Endothelial cell of umbilical vein (primary cell): Measurements from ENCODE around the gene CDYL. TPM values are rescaled to one million over a fixed set of nuclear protein-coding genes. Genes with fewer than 3 reads are reported as not detected.

Experiments
- BruUV-seq: library from RNA; stranded (reverse); fragments of 400-500 nt; replicated peaks from 2 replicates; lab custom pipeline; 2021; lab: Mats Ljungman, UMichigan
- CTCF ChIA-PET: fragments of 300-600, 350-600 bp; sonication (Branson Sonifier 250); formaldehyde crosslinking; loops from one replicate; lab custom pipeline; 2021; ENCODE audit warnings: antibody characterized with exemption, inconsistent platforms; lab: Charles Lee
- POLR2A ChIA-PET: fragments of 300-600, 350-600 bp; sonication (Branson Sonifier 250); formaldehyde crosslinking; loops from one replicate; lab custom pipeline; 2021; ENCODE audit warnings: antibody characterized with exemption, inconsistent platforms; lab: Charles Lee
- DNase-seq: peaks from one replicate; pipeline ENCODE4 v3.0.0-alpha.2; 2011; ENCODE audit warnings: low read depth, low spot score
- FAIRE-seq: peaks from 2 replicates; lab custom pipeline; 2011; peaks lifted over from hg19 to GRCh38; lab: Jason Lieb, UNC
- H2AFZ ChIP-seq: 2 replicates; pipeline ENCODE4 v1.6.0; 2012; ENCODE audit warnings: low read depth, low read length, control low read depth, inconsistent platforms
- H3K27ac ChIP-seq: 2 replicates; pipeline ENCODE4 v1.5.1; 2011; ENCODE audit warnings: low read depth, mild to moderate bottlenecking, control low read depth, low read length, moderate library complexity; ENCODE audit not compliant: insufficient read depth
- H3K27me3 ChIP-seq, 2 experiments: 2 replicates each; pipeline versions ENCODE4 v1.6.0 to v1.6.1; 2011; ENCODE audit warnings: low read length in 2 of 2, mixed read lengths in 1 of 2; ENCODE audit not compliant: control insufficient read depth in 2 of 2, insufficient read depth in 2 of 2
- H3K36me3 ChIP-seq, 2 experiments: 2 replicates in 1 of 2; 3 replicates in 1 of 2; pipeline ENCODE4 v1.5.1; 2011; ENCODE audit warnings: low read length in 2 of 2, mild to moderate bottlenecking in 1 of 2, moderate library complexity in 1 of 2; ENCODE audit not compliant: control insufficient read depth in 2 of 2, insufficient read depth in 2 of 2; ENCODE audit errors: extremely low read depth in 1 of 2
- H3K4me1 ChIP-seq: 3 replicates; pipeline ENCODE4 v1.5.1; 2011; ENCODE audit warnings: mild to moderate bottlenecking, low read length; ENCODE audit not compliant: control insufficient read depth, insufficient read depth; ENCODE audit errors: extremely low read depth
- H3K4me2 ChIP-seq: 2 replicates; pipeline ENCODE4 v1.6.1; 2011; ENCODE audit warnings: low read length, control low read depth, mixed read lengths; ENCODE audit not compliant: insufficient read depth
- H3K4me3 ChIP-seq, 3 experiments: fragments of 200-600 bp in 1 of 3; sonication (generic), shearing (Covaris generic) in 1 of 3; replicated peaks in 1 of 3; 2 replicates each; pipeline ENCODE4 v1.5.1; 2011 to 2016; ENCODE audit warnings: control low read depth in 3 of 3, low read length in 3 of 3, mild to moderate bottlenecking in 2 of 3, inconsistent platforms in 1 of 3, low read depth in 1 of 3, moderate library complexity in 1 of 3; ENCODE audit not compliant: insufficient read depth in 1 of 3
- H3K79me2 ChIP-seq: 2 replicates; pipeline ENCODE4 v1.6.0; 2012; ENCODE audit warnings: low read length, inconsistent platforms; ENCODE audit not compliant: control insufficient read depth, insufficient read depth
- H3K9ac ChIP-seq: replicated peaks from 2 replicates; pipeline ENCODE3; 2011; ENCODE audit warnings: low read length, control low read depth; ENCODE audit not compliant: insufficient read depth; ENCODE audit errors: extremely low read depth
- H3K9me1 ChIP-seq: replicated peaks from 3 replicates; pipeline ENCODE4 v1.6.0; 2011; ENCODE audit warnings: mild to moderate bottlenecking, low read length; ENCODE audit not compliant: control insufficient read depth, insufficient read depth; ENCODE audit errors: extremely low read depth
- H3K9me3 ChIP-seq: replicated peaks from 2 replicates; pipeline ENCODE4 v1.5.1; 2012; ENCODE audit warnings: low read length, inconsistent platforms; ENCODE audit not compliant: control insufficient read depth, insufficient read depth
- H4K20me1 ChIP-seq: replicated peaks from 2 replicates; pipeline ENCODE3; 2011; ENCODE audit warnings: mild to moderate bottlenecking, low read length; ENCODE audit not compliant: control insufficient read depth, insufficient read depth; ENCODE audit errors: extremely low read depth
- EZH2 ChIP-seq: IDR thresholded peaks from 2 replicates; pipeline ENCODE4 v1.6.1; 2012; ENCODE audit warnings: borderline replicate concordance, low read depth, mild to moderate bottlenecking, moderate library complexity, low read length, inconsistent platforms; ENCODE audit not compliant: severe bottlenecking
- FOS ChIP-seq: IDR thresholded peaks from 2 replicates; pipeline ENCODE4 v1.6.1; 2011; ENCODE audit warnings: mild to moderate bottlenecking, low read length, moderate library complexity, borderline replicate concordance; ENCODE audit not compliant: insufficient read depth
- GATA2 ChIP-seq: IDR thresholded peaks from 2 replicates; pipeline ENCODE4 v1.7.0; 2011; ENCODE audit warnings: low read depth, mild to moderate bottlenecking, moderate library complexity, mixed read lengths, low read length; ENCODE audit not compliant: insufficient read length, insufficient read depth
- JUN ChIP-seq: IDR thresholded peaks from 2 replicates; pipeline ENCODE4 v1.6.1; 2011; ENCODE audit warnings: borderline replicate concordance, low read depth; ENCODE audit not compliant: insufficient read length, insufficient read depth
- MYC ChIP-seq: IDR thresholded peaks from one replicate; pipeline ENCODE4 v1.6.1; 2011; ENCODE audit warnings: mild to moderate bottlenecking, low read depth, low read length
- POLR2A ChIP-seq: IDR thresholded peaks from 2 replicates; pipeline ENCODE4 v1.6.1; 2012; ENCODE audit warnings: low read depth, mild to moderate bottlenecking, control low read depth, low read length
- POLR2AphosphoS5 ChIP-seq: IDR thresholded peaks from 2 replicates; pipeline ENCODE4 v1.6.1; 2012; ENCODE audit warnings: low read depth, mild to moderate bottlenecking, control low read depth, low read length, moderate library complexity; ENCODE audit not compliant: insufficient read depth
- dilution Hi-C: fragments of 300-500 bp; cut with MboI; formaldehyde crosslinking; loops from one replicate; pipeline ENCODE4 v1.15.0; 2019; ENCODE audit warnings: low sequenced_read_pairs; ENCODE audit not compliant: extremely low pct_ligation_motif_present
- intact Hi-C: fragments of 100-400 bp; cut with micrococcal nuclease; formaldehyde crosslinking; loops from one replicate; pipeline ENCODE4 v1.10.0; 2022
- polyA plus RNA-seq, 4 experiments: library from polyadenylated mRNA; depleted of rRNA in 3 of 4; stranded (reverse) in 3 of 4; unstranded in 1 of 4; fragments of >200 nt; gene quantifications; 2 replicates each; pipeline versions ENCODE4 v1.2.1 to v1.2.3, GENCODE V29; 2011 to 2012; ENCODE audit warnings: missing spikeins in 1 of 4
- total RNA-seq: library from RNA; stranded (reverse); gene quantifications from 2 replicates; pipeline ENCODE4 v1.2.3, GENCODE V29; 2021
- TF ChIP-seq, protein P1 (sequence below), 2 donors: IDR thresholded peaks; 1 replicate in 1 of 2; 2 replicates in 1 of 2; pipeline ENCODE4 v1.5.1; 2011; ENCODE audit warnings: low read length in 2 of 2, mild to moderate bottlenecking in 2 of 2, moderate library complexity in 2 of 2, control low read depth in 1 of 2, inconsistent platforms in 1 of 2, low read depth in 1 of 2; ENCODE audit not compliant: insufficient read depth in 1 of 2; ENCODE audit errors: extremely low read depth in 1 of 2
- TF ChIP-seq, protein P2 (sequence below): IDR thresholded peaks from 2 replicates; pipeline ENCODE4 v1.6.1; 2011; ENCODE audit not compliant: insufficient read depth, insufficient read length

The CDYL gene
- total and polyA plus RNA-seq, 2 donors (not counting 3 experiments of a cell fraction or from before 2014, with no cell fraction given): 10.2 to 35.6 TPM

DNA sequence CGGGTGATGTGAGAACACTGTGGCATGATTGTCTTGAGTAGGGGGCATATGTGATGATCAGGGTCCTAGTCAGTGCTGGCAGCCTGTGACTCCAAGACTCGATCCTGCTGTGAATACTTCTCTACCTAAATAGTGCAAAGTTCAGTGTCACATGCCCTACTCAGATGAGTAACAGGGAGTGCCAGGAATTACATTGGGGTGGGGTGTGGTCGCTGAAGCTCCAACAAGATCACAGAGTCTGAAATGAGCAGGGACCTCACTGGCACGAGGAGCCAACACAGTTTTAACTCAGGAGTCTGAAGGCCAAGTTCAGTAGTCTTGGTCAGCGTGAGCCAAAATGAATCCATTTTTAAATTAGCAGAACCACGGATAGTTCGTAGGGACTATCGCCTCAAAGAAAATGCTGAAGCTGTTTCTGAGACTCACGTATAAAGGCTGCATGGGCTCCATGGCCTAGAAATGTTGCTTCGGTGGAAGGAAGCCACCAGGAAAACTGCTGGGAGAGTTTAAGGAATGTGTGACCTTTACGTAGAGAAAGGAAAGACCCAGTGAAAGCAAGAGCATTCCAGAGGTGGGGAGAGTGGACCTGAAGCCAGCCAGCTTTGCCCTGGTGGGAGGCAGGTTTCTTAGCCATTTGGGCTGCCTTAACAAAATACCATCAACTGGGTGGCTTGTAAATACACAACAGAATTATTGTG, 155.5 kb downstream of the CDYL start:
- FAIRE-seq (no peak), DNase-seq (no peak)
- no peak overlapping the region for H3K27ac ChIP-seq
- H3K9me1 ChIP-seq: no peaks in the 10 kb centered on the region
- intact Hi-C loops (loop anchor here (5.0 to 10.0 kb wide), 2 partner anchors 119 to 327 kb away; no protein-coding TSS in a partner anchor), dilution Hi-C loops (no loop called here)
- H3K9me3 ChIP-seq: no peaks in the 10 kb centered on the region
- no peaks in the 10 kb centered on the region for H3K4me1 ChIP-seq
- H3K4me3 ChIP-seq: no peak overlapping the region
- no peaks in the 10 kb centered on the region for H4K20me1 ChIP-seq
- H3K27me3 ChIP-seq: no peaks in the 10 kb centered on the region
- no peak overlapping the region for H3K4me2 ChIP-seq
- ChIA-PET CTCF (interaction anchor here (0.6 to 1.3 kb wide), 4 partner anchors 75 to 721 kb away, joined by 3 read pairs; no protein-coding TSS in a partner anchor), POLR2A (no interaction called here)
- H3K36me3 ChIP-seq: no peaks in the 10 kb centered on the region
- no peak for TF ChIP-seq POLR2A
- no peak for TF ChIP-seq EZH2
- no peak for TF ChIP-seq JUN
- TF ChIP-seq POLR2AphosphoS5: no peak
- TF ChIP-seq, protein P1, sequence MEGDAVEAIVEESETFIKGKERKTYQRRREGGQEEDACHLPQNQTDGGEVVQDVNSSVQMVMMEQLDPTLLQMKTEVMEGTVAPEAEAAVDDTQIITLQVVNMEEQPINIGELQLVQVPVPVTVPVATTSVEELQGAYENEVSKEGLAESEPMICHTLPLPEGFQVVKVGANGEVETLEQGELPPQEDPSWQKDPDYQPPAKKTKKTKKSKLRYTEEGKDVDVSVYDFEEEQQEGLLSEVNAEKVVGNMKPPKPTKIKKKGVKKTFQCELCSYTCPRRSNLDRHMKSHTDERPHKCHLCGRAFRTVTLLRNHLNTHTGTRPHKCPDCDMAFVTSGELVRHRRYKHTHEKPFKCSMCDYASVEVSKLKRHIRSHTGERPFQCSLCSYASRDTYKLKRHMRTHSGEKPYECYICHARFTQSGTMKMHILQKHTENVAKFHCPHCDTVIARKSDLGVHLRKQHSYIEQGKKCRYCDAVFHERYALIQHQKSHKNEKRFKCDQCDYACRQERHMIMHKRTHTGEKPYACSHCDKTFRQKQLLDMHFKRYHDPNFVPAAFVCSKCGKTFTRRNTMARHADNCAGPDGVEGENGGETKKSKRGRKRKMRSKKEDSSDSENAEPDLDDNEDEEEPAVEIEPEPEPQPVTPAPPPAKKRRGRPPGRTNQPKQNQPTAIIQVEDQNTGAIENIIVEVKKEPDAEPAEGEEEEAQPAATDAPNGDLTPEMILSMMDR (IDR thresholded peaks at IDR 0.05; ENCODE audit: extremely low read depth in 1 of 2, insufficient read depth in 1 of 2, low read depth in 1 of 2, low read length in 2 of 2): no peak
- TF ChIP-seq, protein P2, sequence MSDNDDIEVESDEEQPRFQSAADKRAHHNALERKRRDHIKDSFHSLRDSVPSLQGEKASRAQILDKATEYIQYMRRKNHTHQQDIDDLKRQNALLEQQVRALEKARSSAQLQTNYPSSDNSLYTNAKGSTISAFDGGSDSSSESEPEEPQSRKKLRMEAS: no peak
- TF ChIP-seq GATA2: no peak
- no peak for TF ChIP-seq FOS
- TF ChIP-seq MYC: no peak
- BruUV-seq: no TSS peak
- no peak overlapping the region for H2AFZ ChIP-seq
- H3K79me2 ChIP-seq: peaks cover 2% of the 10 kb centered on the region
- H3K9ac ChIP-seq: no peak overlapping the region
